ENCODE measurements around the gene ADARB2. TPM values are rescaled to one million over a fixed set of nuclear protein-coding genes. Genes with fewer than 3 reads are reported as not detected.

ADARB2 gene
- total RNA-seq, 2 donors from 2014 or later, result 1.1 to 1.8 TPM

DNA sequence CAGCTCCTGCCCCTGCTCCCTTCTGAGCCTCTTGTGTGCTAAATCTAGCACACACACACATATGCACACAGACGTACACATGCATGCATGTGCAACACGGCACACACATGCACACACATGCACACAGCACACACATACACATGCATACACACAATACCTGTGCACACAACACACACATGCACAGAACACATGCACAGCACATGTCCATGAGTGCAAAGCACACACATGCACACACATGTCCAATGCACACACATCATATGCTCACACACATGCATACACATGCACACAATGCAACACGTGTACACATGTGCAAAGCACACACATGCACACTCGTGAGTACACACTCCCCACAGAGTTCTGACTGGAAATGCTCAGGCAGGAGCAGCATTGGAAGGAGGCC lies 566.1 kb downstream of the ADARB2 start:
- Histone ChIP-seq H3K4me3 (ENCODE audit: low read length) (no peak overlapping the region), H3K9me3 (ENCODE audit: control insufficient read depth, low read length) (no peaks in the 10 kb centered on the region), H3K4me1 (ENCODE audit: control insufficient read depth, insufficient read depth, low read length) (no peaks in the 10 kb centered on the region), H3K9ac (ENCODE audit: extremely low read depth, low read length, poor library complexity, severe bottlenecking) (no peak overlapping the region), H3K27me3 (ENCODE audit: control insufficient read depth, insufficient read depth, low read length, poor library complexity, severe bottlenecking) (no peaks in the 10 kb centered on the region), H3K36me3 (ENCODE audit: control insufficient read depth, insufficient read depth, low read length) (no peaks in the 10 kb centered on the region), H3K27ac (ENCODE audit: low read depth, low read length) (no peak overlapping the region)
- no peak for DNase-seq
- 88% methylated on average over 4 of the region's 4 CpGs; no CpG with 5 or more reads in 1 of the 2 experiments for WGBS, 2 experiments (ENCODE audit: insufficient coverage in 1 of 2, insufficient read length in 1 of 2)
- H3K36me3 Mint-ChIP-seq (ENCODE audit: low read depth), result no peaks in the 10 kb centered on the region
- TF ChIP-seq, protein P1, sequence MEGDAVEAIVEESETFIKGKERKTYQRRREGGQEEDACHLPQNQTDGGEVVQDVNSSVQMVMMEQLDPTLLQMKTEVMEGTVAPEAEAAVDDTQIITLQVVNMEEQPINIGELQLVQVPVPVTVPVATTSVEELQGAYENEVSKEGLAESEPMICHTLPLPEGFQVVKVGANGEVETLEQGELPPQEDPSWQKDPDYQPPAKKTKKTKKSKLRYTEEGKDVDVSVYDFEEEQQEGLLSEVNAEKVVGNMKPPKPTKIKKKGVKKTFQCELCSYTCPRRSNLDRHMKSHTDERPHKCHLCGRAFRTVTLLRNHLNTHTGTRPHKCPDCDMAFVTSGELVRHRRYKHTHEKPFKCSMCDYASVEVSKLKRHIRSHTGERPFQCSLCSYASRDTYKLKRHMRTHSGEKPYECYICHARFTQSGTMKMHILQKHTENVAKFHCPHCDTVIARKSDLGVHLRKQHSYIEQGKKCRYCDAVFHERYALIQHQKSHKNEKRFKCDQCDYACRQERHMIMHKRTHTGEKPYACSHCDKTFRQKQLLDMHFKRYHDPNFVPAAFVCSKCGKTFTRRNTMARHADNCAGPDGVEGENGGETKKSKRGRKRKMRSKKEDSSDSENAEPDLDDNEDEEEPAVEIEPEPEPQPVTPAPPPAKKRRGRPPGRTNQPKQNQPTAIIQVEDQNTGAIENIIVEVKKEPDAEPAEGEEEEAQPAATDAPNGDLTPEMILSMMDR (conservative IDR thresholded peaks at IDR 0.05), result no peak
- no peaks in the 10 kb centered on the region for H3K4me1 Mint-ChIP-seq
- H3K27ac Mint-ChIP-seq, result no peak overlapping the region
- no peak overlapping the region for H3K4me3 Mint-ChIP-seq
- H3K9me3 Mint-ChIP-seq, result no peaks in the 10 kb centered on the region
- H3K27me3 Mint-ChIP-seq (ENCODE audit: insufficient read depth), result no peaks in the 10 kb centered on the region

GRCh38 chr10:1170867-1171180 lies 566.5 kb downstream of the ADARB2 start:
- no peaks in the 10 kb centered on the region for H3K4me1 Mint-ChIP-seq
- Histone ChIP-seq H3K9me3 (ENCODE audit: control insufficient read depth, low read length) (no peaks in the 10 kb centered on the region), H3K4me1 (ENCODE audit: control insufficient read depth, insufficient read depth, low read length) (no peaks in the 10 kb centered on the region), H3K36me3 (ENCODE audit: control insufficient read depth, insufficient read depth, low read length) (no peaks in the 10 kb centered on the region), H3K27ac (ENCODE audit: low read depth, low read length) (no peak overlapping the region), H3K9ac (ENCODE audit: extremely low read depth, low read length, poor library complexity, severe bottlenecking) (no peak overlapping the region), H3K27me3 (ENCODE audit: control insufficient read depth, insufficient read depth, low read length, poor library complexity, severe bottlenecking) (no peaks in the 10 kb centered on the region), H3K4me3 (ENCODE audit: low read length) (no peak overlapping the region)
- TF ChIP-seq, protein P1 (conservative IDR thresholded peaks at IDR 0.05), result no peak
- H3K36me3 Mint-ChIP-seq (ENCODE audit: low read depth), result no peaks in the 10 kb centered on the region
- no peak for DNase-seq
- no peak overlapping the region for H3K4me3 Mint-ChIP-seq
- no peaks in the 10 kb centered on the region for H3K27me3 Mint-ChIP-seq (ENCODE audit: insufficient read depth)
- H3K27ac Mint-ChIP-seq, result no peak overlapping the region
- H3K9me3 Mint-ChIP-seq, result no peaks in the 10 kb centered on the region
- 95 to 97% methylated on average over 8 to 13 of the region's 13 CpGs for WGBS, 2 experiments (ENCODE audit: insufficient coverage in 1 of 2, insufficient read length in 1 of 2)

DNA sequence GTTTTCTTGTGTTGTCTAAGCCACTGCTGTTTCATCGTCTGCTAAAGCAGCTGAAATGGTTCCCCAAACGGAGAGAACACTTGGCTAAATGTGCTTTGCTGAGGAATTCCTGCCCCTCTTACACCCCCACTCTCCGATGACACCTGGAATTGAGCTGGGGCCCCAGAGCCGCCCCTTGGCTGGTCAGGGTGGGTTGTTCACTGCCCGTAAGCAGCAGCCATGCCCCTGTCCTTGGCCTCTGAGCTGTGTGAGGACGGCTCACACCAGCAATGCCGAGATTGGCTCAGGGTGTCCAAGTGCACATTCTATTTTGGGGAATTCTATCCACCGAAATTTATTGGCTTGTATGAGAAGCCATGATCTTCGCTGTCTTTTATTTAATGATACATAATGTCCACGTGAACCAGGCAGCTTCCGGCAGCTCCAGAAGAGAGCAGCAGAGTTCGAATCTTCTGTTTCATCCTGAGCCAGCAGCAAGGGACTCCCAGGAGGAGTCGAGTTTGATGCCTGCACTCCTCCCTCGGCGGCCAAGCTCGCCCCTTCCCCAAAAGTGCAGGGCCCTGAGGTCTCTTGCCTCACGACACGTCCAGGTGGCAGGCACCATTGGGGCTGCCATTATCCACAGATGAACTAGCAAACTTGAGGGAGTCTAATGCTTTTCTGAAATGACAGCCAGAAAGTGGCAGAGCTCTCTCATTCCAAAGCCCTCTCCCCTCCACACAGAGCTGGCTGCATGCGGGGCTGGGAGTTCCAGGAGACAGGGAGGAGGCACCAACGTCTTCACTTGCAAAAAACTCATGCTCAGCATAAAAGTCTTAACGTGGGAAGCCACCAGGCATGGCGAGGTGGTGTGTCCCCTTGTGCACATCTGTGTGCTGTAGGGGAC lies 567.1 kb downstream of the ADARB2 start:
- no peaks in the 10 kb centered on the region for H3K9me3 ChIP-seq (ENCODE audit: control insufficient read depth, low read length)

More for the DNA sequence above, 567.1 kb downstream of the ADARB2 start:
- TF ChIP-seq, protein P1 (conservative IDR thresholded peaks at IDR 0.05), result no peak
- H3K9me3 Mint-ChIP-seq, result no peaks in the 10 kb centered on the region
- Histone ChIP-seq H3K36me3 (ENCODE audit: control insufficient read depth, insufficient read depth, low read length) (no peaks in the 10 kb centered on the region), H3K4me3 (ENCODE audit: low read length) (no peak overlapping the region), H3K9ac (ENCODE audit: extremely low read depth, low read length, poor library complexity, severe bottlenecking) (no peak overlapping the region), H3K27me3 (ENCODE audit: control insufficient read depth, insufficient read depth, low read length, poor library complexity, severe bottlenecking) (no peaks in the 10 kb centered on the region), H3K4me1 (ENCODE audit: control insufficient read depth, insufficient read depth, low read length) (no peaks in the 10 kb centered on the region), H3K27ac (ENCODE audit: low read depth, low read length) (no peak overlapping the region)
- no peak overlapping the region for H3K4me3 Mint-ChIP-seq
- peak; percentile 31 for DNase-seq
- H3K36me3 Mint-ChIP-seq (ENCODE audit: low read depth), result no peaks in the 10 kb centered on the region
- WGBS, 2 experiments (ENCODE audit: insufficient coverage in 1 of 2, insufficient read length in 1 of 2), result 81 to 82% methylated on average over 19 to 22 of the region's 22 CpGs
- H3K27ac Mint-ChIP-seq, result peak overlapping the region; percentile 64
- no peaks in the 10 kb centered on the region for H3K4me1 Mint-ChIP-seq
- H3K27me3 Mint-ChIP-seq (ENCODE audit: insufficient read depth), result no peaks in the 10 kb centered on the region
